ENCODE results near the gene C18orf32.
"Not testable (repeated sequence)": the region's sequence is repeated elsewhere in the genome, so short reads cannot be mapped to it uniquely, and the experiment has no call there.

Gene C18orf32
- total RNA-seq, result 1.3 to 7.4 (median 3.4) reads per million in 18 experiments

- DNase-seq, result peak; percentile 93 to 97
Observed at GRCh38 chr18:49486953-49487710, at the start of gene C18orf32. C18orf32 (minus strand) TSS chr18:49487234; CDS start chr18:49483748, 3,486 bp downstream.

DNA sequence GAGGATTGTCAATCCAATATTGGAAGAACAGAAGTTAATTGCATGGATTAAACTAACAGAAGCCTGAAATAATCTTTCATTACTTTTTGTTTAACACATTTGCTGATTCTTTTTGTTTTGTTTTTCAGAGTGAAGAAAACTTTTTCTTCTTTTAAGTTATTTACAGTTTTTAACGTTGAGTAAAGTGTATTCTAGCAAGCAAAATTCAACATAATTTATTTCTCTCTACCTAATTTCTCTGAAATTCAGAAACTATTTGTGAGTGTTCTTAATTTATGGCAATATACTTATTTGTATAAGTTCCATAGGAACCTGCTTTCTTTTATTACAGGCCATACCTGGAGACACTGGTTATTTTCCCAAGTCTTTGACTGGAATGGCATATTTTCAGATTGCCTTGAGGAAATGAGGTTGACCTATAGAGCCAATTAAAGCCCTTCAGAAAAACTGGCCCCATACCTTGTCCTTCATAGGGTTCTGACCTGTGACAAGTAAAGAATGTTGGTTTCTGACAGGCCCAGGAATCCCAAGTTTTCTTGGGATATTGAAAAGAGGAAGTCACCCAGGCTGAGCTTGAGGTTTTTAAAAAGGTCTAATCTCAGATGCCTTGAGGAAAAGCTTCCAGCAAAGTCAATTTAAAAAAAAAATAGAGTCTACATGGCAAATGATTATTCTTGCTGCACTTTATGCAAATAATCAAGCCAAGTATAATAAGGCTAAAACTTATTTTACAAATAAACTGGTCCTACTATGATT, 48.0 kb upstream of the C18orf32 start:
- no peak for DNase-seq

- peak; percentile 19 to 22 for DNase-seq
Observed at GRCh38 chr18:49531678-49532153, 44.7 kb upstream of the C18orf32 start.

GRCh38 chr18:49529596-49529995, 42.6 kb upstream of the C18orf32 start:
- no peak for DNase-seq

DNA sequence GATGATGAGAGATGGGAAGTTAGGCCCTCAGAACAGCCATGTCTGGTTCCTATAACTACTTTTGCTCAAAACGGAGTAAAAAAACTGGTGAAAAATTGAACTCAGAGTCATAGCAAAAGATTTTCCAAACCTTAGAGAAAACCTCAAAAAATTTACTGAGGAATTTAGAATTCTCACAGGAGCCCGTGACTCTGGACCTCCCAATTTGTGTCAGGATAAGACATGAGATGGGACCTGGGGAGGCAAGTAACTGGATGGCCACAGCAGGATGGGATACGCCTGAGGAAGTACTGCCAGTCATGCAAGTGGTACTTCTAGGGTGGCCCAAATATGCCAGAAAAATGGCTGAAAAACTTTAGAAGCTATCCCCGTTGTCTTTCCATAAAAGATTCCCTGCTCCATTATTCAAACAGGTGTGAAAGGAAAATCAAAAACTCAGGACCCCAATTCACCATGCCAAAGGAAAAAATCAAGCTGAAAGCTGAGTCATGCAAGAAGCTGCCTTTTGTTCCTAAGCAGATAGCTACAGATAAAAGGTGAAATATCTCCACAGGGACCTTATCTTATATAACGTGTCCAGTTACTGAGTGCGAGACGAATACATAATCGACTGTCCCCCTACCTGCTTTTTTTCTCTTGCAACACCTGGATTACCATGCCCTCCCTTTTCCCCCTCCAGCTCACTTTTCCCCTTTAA, 40.7 kb upstream of the C18orf32 start:
- DNase-seq, result no peak

DNA sequence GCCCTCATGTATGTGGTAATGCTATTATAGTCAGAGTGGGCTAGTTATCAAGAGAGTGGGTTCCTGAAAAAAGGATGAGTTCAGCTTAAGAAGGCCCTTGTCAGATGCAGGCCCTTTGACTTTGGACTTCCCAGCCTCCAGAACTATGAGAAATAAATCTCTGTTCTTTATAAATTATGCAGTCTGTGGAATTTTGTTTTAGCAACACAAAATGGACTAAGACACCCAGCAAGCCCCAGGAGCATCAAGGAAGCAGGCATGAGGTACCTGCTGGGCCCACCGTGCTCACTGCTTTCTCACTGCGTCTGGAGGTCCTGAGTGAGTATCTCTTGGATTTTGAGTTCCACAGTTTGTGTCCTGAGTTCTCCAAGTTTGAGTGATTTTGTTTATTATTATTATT, 38.9 kb upstream of the C18orf32 start:
- no peak for DNase-seq

DNA sequence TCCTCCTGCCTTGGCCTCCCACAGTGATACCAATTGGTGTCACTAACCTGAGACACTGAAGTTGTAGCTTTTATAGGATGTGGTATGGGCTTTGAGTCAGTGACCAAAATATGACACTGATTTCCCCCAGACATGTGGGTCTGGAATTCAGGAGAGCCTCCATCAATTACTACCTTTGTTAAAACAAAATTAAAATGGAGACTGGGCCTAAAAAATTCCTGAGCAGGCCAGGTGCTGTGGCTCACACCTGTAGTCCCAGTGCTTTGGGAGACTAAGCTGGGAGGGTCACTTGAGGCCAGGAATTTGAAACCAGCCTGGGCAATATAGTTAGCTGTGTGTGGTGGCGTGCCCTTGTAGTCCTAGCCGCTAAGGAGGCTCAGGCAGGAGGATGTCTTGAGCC, 37.9 kb upstream of the C18orf32 start:
- DNase-seq, result no peak

- DNase-seq, result no peak
Observed at GRCh38 chr18:49524349-49524748, 37.3 kb upstream of the C18orf32 start.

DNA sequence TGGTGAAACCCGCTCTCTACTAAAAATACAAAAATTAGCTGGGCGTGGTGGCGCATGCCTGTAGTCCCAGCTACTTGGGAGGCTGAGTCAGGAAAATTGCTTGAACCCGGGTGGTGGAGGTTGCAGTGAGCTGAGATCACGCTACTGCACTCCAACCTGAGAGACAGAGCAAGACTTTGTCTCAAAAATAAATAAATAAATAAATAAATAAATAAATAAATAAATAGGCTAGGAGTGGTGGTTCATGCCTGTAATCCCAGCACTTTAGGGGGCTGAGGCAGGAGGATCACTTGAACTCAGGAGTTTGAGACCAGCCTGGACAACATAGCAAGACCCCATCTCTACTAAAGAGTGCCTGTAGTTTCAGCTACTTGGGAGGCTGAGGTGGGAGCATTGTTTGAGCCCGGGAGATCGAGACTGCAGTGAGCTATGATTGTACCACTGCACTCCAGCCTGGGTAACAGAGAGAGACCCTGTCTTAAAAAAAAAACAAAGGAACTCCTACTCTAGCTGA, 36.6 kb upstream of the C18orf32 start:
- not testable (repeated sequence) for DNase-seq

DNA sequence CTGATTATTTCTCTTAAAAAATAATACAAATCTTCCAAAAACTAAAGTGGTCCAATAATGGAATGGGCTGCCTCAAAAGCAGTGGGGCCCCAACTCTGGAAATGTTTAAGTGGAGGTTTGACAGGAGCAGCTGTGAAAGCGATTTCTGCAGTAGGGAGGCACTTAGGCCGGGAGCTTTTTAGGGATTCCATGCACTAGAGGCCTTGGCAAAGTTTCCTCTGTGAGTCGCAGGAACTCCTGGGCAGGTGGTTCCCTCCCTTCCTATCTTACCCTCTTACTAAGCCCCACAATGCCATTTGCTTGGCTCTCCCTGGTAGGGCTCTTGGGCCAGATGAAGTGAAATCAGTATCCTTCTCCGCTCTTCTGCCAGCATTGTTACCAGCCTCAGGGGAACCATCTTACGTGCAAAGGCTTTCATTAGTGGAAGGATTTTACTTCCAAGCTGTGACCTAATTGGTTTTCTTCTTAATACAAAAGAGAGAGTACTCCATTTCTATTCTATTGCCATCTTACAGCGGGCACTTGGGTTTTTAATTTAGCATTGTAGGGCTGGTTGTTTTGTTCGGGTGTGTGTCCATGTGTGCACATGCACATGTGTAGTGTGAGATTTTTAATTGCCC, 34.3 kb upstream of the C18orf32 start:
- DNase-seq, result no peak

DNA sequence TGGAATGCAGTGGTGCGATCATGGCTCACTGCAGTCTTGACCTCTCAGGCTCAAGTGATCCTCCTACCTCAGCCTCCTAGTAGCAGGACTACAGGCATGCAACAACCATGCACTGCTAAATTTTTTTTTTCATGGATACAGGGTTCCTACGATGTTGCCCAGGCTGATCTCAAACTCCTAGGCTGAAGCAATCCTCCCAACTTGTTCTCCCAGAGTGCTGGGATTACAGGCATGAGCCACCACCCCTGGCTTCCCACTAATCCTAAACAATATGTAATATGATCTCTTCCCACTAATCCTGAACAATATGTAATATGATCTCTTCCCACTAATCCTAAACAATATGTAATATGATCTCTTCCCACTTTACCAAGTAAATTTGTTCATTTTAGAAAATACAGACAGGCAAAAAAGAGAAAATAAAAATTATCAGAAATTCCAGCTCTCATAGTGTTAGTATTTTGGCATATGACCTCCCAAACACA, 33.7 kb upstream of the C18orf32 start:
- no peak for DNase-seq

GRCh38 chr18:49519101-49519971, 32.3 kb upstream of the C18orf32 start:
- DNase-seq, result no peak

- DNase-seq, result no peak
Observed at GRCh38 chr18:49517483-49517882, 30.4 kb upstream of the C18orf32 start.

DNA sequence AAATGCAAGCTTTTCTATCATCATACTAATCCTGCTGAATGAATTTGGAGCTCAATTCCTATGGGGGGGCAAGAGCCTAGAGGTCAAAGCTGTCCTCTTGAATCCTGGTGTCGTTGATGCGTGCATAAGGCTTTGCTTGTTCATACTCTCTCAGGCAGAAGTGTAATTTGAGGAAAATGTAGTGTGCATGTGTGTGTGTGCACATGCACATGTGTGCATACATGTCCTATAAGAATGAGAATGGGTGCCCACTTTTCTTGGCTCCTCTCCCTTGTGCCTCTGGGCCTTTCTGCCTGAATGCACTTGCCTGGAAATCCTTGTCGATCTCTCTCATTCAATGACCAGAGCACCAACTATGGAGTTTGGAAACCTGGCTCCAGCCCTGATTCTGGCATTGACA, 28.5 kb upstream of the C18orf32 start:
- no peak for DNase-seq

GRCh38 chr18:49515003-49515402, 28.0 kb upstream of the C18orf32 start:
- DNase-seq, result not testable (repeated sequence)

DNA sequence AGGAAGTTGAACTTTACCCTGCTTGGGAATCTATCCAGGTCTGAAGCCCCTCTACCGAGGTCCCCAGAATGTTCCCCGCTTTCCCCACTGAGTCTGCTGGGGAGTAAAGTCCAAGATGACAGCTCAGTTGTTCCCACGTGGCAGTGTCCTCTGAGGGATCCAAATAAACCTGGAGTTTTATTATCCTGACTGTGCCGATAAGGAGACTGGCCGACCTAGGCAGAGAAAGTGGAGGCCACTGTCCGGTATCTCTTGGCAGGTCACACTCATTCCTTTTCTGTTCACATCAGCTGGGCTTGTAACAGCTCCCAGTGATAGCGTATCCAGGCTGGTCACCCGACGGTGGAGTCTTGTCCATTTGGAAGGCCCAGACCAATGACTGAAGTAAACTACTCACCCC, 27.5 kb upstream of the C18orf32 start:
- no peak for DNase-seq

DNA sequence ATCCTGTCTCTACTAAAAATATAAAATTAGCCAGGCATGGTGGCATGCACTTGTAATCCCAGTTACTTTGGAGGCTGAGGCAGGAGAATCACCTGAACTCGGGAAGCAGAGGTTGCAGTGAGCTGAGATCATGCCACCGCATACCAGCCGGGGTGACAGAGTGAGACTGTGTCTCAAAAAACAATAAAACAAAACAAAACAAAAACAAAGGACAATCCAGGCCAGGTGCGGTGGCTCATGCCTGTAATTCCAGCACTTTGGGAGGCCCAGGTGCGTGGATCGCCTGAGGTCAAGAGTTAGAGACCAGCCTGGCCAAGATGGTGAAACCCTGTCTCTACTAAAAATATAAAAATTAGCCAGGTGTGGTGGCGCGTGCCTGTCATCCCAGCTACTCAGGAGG, 25.8 kb upstream of the C18orf32 start:
- DNase-seq, result not testable (repeated sequence)

- DNase-seq, result peak; percentile 39 to 46
Observed at GRCh38 chr18:49510393-49511115, 23.5 kb upstream of the C18orf32 start.

DNA sequence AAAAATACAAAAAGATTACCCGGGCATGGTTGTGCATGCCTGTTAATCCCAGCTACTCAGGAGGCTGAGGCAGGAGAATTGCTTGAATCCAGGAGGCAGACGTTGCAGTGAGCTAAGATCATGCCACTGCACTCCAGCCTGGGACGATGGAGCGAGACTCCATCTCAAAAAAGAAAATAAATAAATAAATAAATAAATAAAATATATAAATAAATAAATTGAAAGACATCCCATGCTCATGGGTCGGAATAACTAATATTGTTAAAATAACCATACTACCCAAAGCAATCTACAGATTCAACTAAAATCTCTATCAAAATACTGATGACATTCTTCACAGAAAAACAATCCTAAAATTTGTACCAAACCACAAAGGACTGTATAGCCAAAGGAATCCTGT, 19.4 kb upstream of the C18orf32 start:
- DNase-seq, result not testable (repeated sequence)

DNA sequence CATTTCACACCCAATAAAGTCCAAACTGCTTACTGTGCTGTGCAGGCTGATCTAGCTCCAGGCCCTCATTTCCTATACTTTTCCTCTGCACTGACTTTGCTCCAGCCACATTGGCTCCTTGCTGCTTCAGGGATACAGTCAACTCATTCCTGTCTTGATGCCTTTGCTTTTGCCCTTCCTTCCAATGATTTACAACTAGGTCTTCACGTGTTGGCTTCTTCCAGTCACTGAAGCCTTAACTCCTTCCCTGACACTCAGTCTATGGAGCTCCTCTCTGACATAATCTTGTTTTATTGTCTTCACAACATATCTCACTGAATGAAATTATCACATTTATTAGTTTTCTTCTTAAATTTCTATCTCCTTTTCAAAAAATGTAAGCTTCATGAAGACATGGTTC, 16.9 kb upstream of the C18orf32 start:
- DNase-seq, result no peak

All from inflammatory macrophage (primary cell).